Peyer's patch (tissue), 4 donors: ENCODE data around the gene SUPT5H. TPM values are rescaled to one million over a fixed set of nuclear protein-coding genes. Genes with fewer than 3 reads are reported as not detected.
A peak's percentile ranks its signal among the peaks of the same experiment; 100 is the strongest.

Source experiments
- DNase-seq, 3 donors: peaks; one replicate each; pipeline ENCODE4 v3.0.0-alpha.2; 2017 to 2019
- H3K27ac ChIP-seq, 4 donors: fragments of 200-600 bp; sonication (generic); one replicate each; pipeline ENCODE4 v1.5.1; 2016 to 2019
- H3K27me3 ChIP-seq, 2 donors: fragments of 200-600 bp; sonication (generic); one replicate each; pipeline ENCODE4 v1.5.1; 2019
- H3K36me3 ChIP-seq, 3 donors: fragments of 200-600 bp; sonication (generic); one replicate each; pipeline ENCODE4 v1.5.1; 2016 to 2019
- H3K4me1 ChIP-seq, 4 donors: fragments of 200-600 bp; sonication (generic); one replicate each; pipeline ENCODE4 v1.5.1; 2016 to 2019
- H3K4me3 ChIP-seq, 4 donors: fragments of 200-600 bp; sonication (generic); 1 replicate in 3 of 4; 2 replicates in 1 of 4; pipeline ENCODE4 v1.5.1; 2016 to 2019; ENCODE audit warnings: mild to moderate bottlenecking in 1 of 4
- H3K9me3 ChIP-seq, 4 donors: fragments of 200-600 bp; sonication (generic); one replicate each; pipeline ENCODE4 v1.5.1; 2016 to 2019; ENCODE audit warnings: mild to moderate bottlenecking in 1 of 4
- POLR2A ChIP-seq, 2 donors: fragments of 450-650 bp; IDR thresholded peaks; one replicate each; pipeline ENCODE4 v1.5.1; 2017; ENCODE audit warnings: antibody characterized with exemption in 2 of 2, mild to moderate bottlenecking in 2 of 2, moderate library complexity in 2 of 2
- total RNA-seq, 4 donors: library from RNA; depleted of rRNA; stranded (reverse); fragments of >200 nt; gene quantifications; one replicate each; pipeline ENCODE4 v1.1.0, GENCODE V29; 2016
- TF ChIP-seq, protein P1 (sequence below), 6 experiments: fragments of 450-650 bp in 4 of 6; fragments of 200-600 bp in 2 of 6; sonication (generic) in 1 of 6; IDR thresholded peaks; one replicate each; pipeline ENCODE4 v1.5.1; 2017 to 2019; ENCODE audit warnings: antibody characterized with exemption in 6 of 6, mild to moderate bottlenecking in 3 of 6, moderate library complexity in 1 of 6

SUPT5H gene
- total RNA-seq, 4 donors from 2014 or later: 98.4 to 173 (median 160) TPM

DNA sequence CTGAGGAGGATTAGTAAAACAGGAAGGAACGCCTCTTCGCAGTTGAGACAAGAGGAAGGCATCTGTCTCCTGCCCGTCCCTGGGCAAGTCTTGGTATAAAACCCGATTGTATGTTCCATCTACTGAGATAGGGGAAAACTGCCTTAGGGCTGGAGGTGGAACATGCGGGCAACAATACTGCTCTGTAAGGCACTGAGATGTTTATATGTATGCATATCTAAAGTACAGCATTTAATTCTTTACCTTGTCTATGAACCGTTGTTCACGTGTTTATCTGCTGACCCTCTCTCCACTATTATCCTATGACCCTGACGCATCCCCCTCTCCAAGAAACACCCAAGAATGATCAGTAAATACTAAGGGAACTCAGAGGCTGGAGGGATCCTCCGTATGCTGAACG is 34.5 kb downstream of the SUPT5H start:
- Histone ChIP-seq H3K36me3 (peaks cover 0 to 23% (median 0%) of the 10 kb centered on the region in 3 donors), H3K27ac (peak overlapping the region; percentile 70 to 86 (median 78)), H3K4me3 (peak overlapping the region; percentile 79 to 97 (median 92)), H3K27me3 (no peaks in the 10 kb centered on the region), H3K9me3 (no peaks in the 10 kb centered on the region), H3K4me1 (peaks cover 0 to 14% (median 7%) of the 10 kb centered on the region in 4 donors)
- DNase-seq: no peak
- no peak for TF ChIP-seq POLR2A (IDR thresholded peaks at IDR 0.05)
- TF ChIP-seq, protein P1, sequence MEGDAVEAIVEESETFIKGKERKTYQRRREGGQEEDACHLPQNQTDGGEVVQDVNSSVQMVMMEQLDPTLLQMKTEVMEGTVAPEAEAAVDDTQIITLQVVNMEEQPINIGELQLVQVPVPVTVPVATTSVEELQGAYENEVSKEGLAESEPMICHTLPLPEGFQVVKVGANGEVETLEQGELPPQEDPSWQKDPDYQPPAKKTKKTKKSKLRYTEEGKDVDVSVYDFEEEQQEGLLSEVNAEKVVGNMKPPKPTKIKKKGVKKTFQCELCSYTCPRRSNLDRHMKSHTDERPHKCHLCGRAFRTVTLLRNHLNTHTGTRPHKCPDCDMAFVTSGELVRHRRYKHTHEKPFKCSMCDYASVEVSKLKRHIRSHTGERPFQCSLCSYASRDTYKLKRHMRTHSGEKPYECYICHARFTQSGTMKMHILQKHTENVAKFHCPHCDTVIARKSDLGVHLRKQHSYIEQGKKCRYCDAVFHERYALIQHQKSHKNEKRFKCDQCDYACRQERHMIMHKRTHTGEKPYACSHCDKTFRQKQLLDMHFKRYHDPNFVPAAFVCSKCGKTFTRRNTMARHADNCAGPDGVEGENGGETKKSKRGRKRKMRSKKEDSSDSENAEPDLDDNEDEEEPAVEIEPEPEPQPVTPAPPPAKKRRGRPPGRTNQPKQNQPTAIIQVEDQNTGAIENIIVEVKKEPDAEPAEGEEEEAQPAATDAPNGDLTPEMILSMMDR (IDR thresholded peaks at IDR 0.05): no peak

DNA sequence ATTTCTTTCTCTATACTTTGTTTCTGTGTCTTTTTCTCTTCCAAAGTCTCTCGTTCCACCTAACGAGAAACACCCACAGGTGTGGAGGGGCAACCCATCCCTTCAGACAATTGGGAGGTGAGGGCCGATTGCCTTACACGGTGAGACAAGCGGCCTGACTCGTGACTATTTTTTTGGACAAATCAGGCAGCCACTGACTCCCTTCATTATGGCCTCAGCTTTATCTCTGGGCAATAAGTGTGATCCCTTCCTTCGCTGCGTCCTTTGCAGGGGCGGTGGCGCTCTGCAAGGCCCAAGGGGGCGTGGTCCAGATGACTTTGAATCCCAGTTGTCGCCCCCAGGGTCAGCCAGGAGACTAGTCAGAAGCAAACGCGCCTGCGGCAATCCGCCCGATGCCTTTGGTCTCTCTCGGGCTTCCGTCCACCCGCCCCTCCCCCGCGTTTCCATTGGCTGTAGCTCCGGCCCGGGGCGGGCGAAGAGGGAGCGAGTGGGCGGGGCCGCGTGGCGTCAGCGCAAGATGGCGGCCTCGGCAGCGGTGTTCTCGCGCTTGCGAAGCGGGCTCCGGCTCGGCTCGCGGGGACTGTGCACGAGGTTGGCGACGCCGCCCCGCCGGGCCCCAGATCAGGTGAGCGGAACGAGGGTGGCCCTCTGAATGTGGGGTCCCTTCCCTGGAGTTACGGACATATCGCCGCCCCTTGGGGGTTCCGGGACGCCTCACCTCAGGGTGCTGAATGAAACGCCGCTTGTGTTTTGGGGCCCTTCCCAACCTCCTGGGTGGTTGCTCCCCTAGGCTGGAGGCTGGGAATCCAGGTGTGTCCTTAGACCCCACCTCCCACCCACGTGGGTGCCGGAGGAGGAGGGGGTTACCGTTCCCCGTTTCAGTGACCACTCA is 35.2 kb downstream of the SUPT5H start, which contains the start of gene TIMM50:
Gene TIMM50, plus strand, starts transcription at position 502 of the 892 bp plus-strand sequence. Its CDS starts 16 bp downstream, at position 518.
- H3K27me3 ChIP-seq: no peaks in the 10 kb centered on the region
- TF ChIP-seq POLR2A (IDR thresholded peaks at IDR 0.05): peak; percentile 45
- TF ChIP-seq, protein P1 (IDR thresholded peaks at IDR 0.05): no peak
- peaks cover 0 to 14% (median 7%) of the 10 kb centered on the region in 4 donors for H3K4me1 ChIP-seq
- H3K27ac ChIP-seq: peak within 1 kb of the TSS; percentile 70 to 86 (median 78)
- H3K36me3 ChIP-seq: peaks cover 0 to 22% (median 0%) of the 10 kb centered on the region in 3 donors
- DNase-seq: peak; percentile 94 to 98 (median 98)
- H3K4me3 ChIP-seq: peak within 1 kb of the TSS; percentile 79 to 97 (median 92)
- H3K9me3 ChIP-seq: no peaks in the 10 kb centered on the region

DNA sequence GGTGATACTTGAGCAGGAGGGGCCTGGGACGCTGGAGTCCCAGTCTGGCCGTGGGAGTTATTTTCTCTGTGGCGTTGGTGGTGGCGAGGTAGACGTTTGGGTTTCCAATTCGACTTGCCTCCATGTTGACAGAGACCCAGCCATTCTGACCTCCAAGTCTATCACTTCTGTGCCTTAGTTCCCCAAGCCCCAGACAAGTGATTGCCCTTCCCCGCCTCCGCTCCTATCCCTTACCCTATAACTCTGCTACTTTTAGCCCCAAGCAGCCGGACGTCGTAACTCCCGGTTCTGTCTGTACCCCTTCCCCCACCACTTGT is 35.8 kb downstream of the SUPT5H start:
- H3K27me3 ChIP-seq: no peaks in the 10 kb centered on the region
- no peaks in the 10 kb centered on the region for H3K9me3 ChIP-seq
- TF ChIP-seq, protein P1 (IDR thresholded peaks at IDR 0.05): no peak
- no peak for TF ChIP-seq POLR2A (IDR thresholded peaks at IDR 0.05)
- peaks cover 0 to 14% (median 7%) of the 10 kb centered on the region in 4 donors for H3K4me1 ChIP-seq
- H3K36me3 ChIP-seq: peaks cover 0 to 22% (median 0%) of the 10 kb centered on the region in 3 donors
- peak overlapping the region; percentile 79 to 97 (median 92) for H3K4me3 ChIP-seq
- H3K27ac ChIP-seq: peak overlapping the region; percentile 70 to 86 (median 78)
- DNase-seq: no peak

DNA sequence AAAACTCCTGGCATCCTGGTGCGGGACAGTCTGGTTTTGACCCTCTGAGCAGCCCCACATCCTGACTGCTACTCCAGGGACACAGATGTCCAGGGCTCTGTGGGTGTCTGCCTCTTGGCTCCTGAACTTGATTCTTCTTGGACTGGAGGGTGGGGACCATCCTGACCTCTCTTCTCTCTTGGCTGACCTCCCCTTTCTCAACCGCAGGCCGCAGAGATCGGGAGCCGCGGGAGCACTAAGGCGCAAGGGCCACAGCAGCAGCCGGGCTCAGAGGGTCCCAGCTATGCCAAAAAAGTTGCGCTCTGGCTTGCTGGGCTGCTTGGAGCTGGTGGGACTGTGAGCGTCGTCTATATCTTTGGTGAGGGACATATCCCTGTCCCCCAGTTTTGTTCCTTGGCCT is 36.3 kb downstream of the SUPT5H start:
- H3K27ac ChIP-seq: no peak overlapping the region
- peaks cover 0 to 23% (median 0%) of the 10 kb centered on the region in 3 donors for H3K36me3 ChIP-seq
- peaks cover 0 to 14% (median 7%) of the 10 kb centered on the region in 4 donors for H3K4me1 ChIP-seq
- TF ChIP-seq, protein P1 (IDR thresholded peaks at IDR 0.05): no peak
- TF ChIP-seq POLR2A (IDR thresholded peaks at IDR 0.05): no peak
- no peak for DNase-seq
- no peaks in the 10 kb centered on the region for H3K9me3 ChIP-seq
- peak overlapping the region; percentile 79 to 97 (median 92) for H3K4me3 ChIP-seq
- H3K27me3 ChIP-seq: no peaks in the 10 kb centered on the region

DNA sequence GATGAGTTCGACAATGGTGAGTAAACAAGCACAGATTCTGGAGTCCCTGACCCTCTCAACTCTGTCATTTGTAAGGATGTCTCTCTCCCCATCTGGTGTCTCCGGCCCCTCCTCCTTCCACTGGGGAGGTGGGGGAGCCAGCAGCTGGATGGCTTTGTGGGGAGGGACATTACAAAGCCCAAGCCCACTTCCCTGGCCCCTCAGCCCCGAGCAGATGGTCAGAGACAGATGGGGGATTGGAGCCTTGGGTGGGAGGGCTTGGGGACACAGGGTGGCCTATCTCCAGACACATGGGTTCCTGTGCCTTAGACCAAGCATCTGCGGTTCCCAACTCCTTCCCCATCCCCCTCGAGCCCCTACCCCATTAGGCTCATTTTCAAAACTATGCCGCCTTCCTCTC is 37.8 kb downstream of the SUPT5H start:
- TF ChIP-seq, protein P1 (IDR thresholded peaks at IDR 0.05): no peak
- H3K36me3 ChIP-seq: peaks cover 0 to 38% (median 0%) of the 10 kb centered on the region in 3 donors
- peaks cover 0 to 14% (median 7%) of the 10 kb centered on the region in 4 donors for H3K4me1 ChIP-seq
- H3K4me3 ChIP-seq: no peak overlapping the region
- H3K27me3 ChIP-seq: no peaks in the 10 kb centered on the region
- DNase-seq: no peak
- H3K27ac ChIP-seq: no peak overlapping the region
- H3K9me3 ChIP-seq: no peaks in the 10 kb centered on the region
